ENCODE measurements around the gene CTBP2. TPM values are rescaled to one million over a fixed set of nuclear protein-coding genes. Genes with fewer than 3 reads are reported as not detected.

Gene CTBP2
- total RNA-seq, 2 experiments from 2014 or later: 0.40 TPM; not detected in 1

GRCh38 chr10:124998624-124999291 is 161.6 kb downstream of the CTBP2 start:
- Mint-ChIP-seq H3K36me3 (ENCODE audit: low read depth) (no peaks in the 10 kb centered on the region), H3K27me3 (no peaks in the 10 kb centered on the region), H3K27ac (no peak overlapping the region), H3K4me3 (no peak overlapping the region), H3K4me1 (no peaks in the 10 kb centered on the region), H3K9me3 (no peaks in the 10 kb centered on the region)
- DNase-seq: no peak
- CTCF ChIA-PET: no interaction called here
- POLR2A ChIA-PET: no interaction called here

GRCh38 chr10:124997771-124998623 is 162.4 kb downstream of the CTBP2 start:
- no peaks in the 10 kb centered on the region for H3K27me3 Mint-ChIP-seq
- CTCF ChIA-PET: no interaction called here
- no peak overlapping the region for H3K27ac Mint-ChIP-seq
- no peaks in the 10 kb centered on the region for H3K9me3 Mint-ChIP-seq
- no peaks in the 10 kb centered on the region for H3K36me3 Mint-ChIP-seq (ENCODE audit: low read depth)
- no peak for DNase-seq
- no peak overlapping the region for H3K4me3 Mint-ChIP-seq
- H3K4me1 Mint-ChIP-seq: no peaks in the 10 kb centered on the region
- POLR2A ChIA-PET: no interaction called here

- no peak overlapping the region for H3K27ac Mint-ChIP-seq
- no peaks in the 10 kb centered on the region for H3K27me3 Mint-ChIP-seq
- DNase-seq: no peak
- H3K4me3 Mint-ChIP-seq: no peak overlapping the region
- no peaks in the 10 kb centered on the region for H3K36me3 Mint-ChIP-seq (ENCODE audit: low read depth)
- no peaks in the 10 kb centered on the region for H3K9me3 Mint-ChIP-seq
- no peaks in the 10 kb centered on the region for H3K4me1 Mint-ChIP-seq
- ChIA-PET POLR2A (no interaction called here), CTCF (no interaction called here)
These were observed 163.1 kb downstream of the CTBP2 start for GRCh38 chr10:124997306-124997705.

- H3K4me1 Mint-ChIP-seq: no peaks in the 10 kb centered on the region
- H3K9me3 Mint-ChIP-seq: no peaks in the 10 kb centered on the region
- CTCF ChIA-PET: no interaction called here
- no peaks in the 10 kb centered on the region for H3K36me3 Mint-ChIP-seq (ENCODE audit: low read depth)
- no peak overlapping the region for H3K27ac Mint-ChIP-seq
- H3K4me3 Mint-ChIP-seq: no peak overlapping the region
- POLR2A ChIA-PET: no interaction called here
- DNase-seq: no peak
- H3K27me3 Mint-ChIP-seq: no peaks in the 10 kb centered on the region
These were observed 163.5 kb downstream of the CTBP2 start for GRCh38 chr10:124996854-124997215.

GRCh38 chr10:124996127-124996853 is 164.1 kb downstream of the CTBP2 start:
- Mint-ChIP-seq H3K27me3 (no peaks in the 10 kb centered on the region), H3K36me3 (ENCODE audit: low read depth) (no peaks in the 10 kb centered on the region), H3K27ac (no peak overlapping the region), H3K4me1 (no peaks in the 10 kb centered on the region), H3K9me3 (no peaks in the 10 kb centered on the region), H3K4me3 (no peak overlapping the region)
- no peak for DNase-seq
- ChIA-PET POLR2A (no interaction called here), CTCF (no interaction called here)

GRCh38 chr10:124995605-124996004 is 164.8 kb downstream of the CTBP2 start:
- H3K27me3 Mint-ChIP-seq: no peaks in the 10 kb centered on the region
- ChIA-PET POLR2A (no interaction called here), CTCF (no interaction called here)
- no peak overlapping the region for H3K4me3 Mint-ChIP-seq
- no peak for DNase-seq
- H3K9me3 Mint-ChIP-seq: no peaks in the 10 kb centered on the region
- H3K4me1 Mint-ChIP-seq: no peaks in the 10 kb centered on the region
- H3K27ac Mint-ChIP-seq: no peak overlapping the region
- peaks cover 2% of the 10 kb centered on the region for H3K36me3 Mint-ChIP-seq (ENCODE audit: low read depth)

GRCh38 chr10:124994573-124995473 is 165.5 kb downstream of the CTBP2 start:
- Mint-ChIP-seq H3K4me1 (no peaks in the 10 kb centered on the region), H3K4me3 (no peak overlapping the region), H3K27me3 (no peaks in the 10 kb centered on the region), H3K9me3 (no peaks in the 10 kb centered on the region), H3K27ac (no peak overlapping the region), H3K36me3 (ENCODE audit: low read depth) (peaks cover 2% of the 10 kb centered on the region)
- ChIA-PET POLR2A (no interaction called here), CTCF (no interaction called here)
- DNase-seq: no peak

- DNase-seq: no peak
- Mint-ChIP-seq H3K27me3 (no peaks in the 10 kb centered on the region), H3K4me3 (no peak overlapping the region), H3K9me3 (no peaks in the 10 kb centered on the region), H3K36me3 (ENCODE audit: low read depth) (peaks cover 5% of the 10 kb centered on the region), H3K4me1 (no peaks in the 10 kb centered on the region), H3K27ac (no peak overlapping the region)
- ChIA-PET POLR2A (no interaction called here), CTCF (interaction anchor here (0.5 to 1.3 kb wide), 2 partner anchors 18 to 82 kb away, joined by 3 to 4 read pairs; no protein-coding TSS in a partner anchor)
These were observed 166.5 kb downstream of the CTBP2 start for GRCh38 chr10:124993736-124994451.

- POLR2A ChIA-PET: no interaction called here
- H3K4me1 Mint-ChIP-seq: no peaks in the 10 kb centered on the region
- CTCF ChIA-PET: interaction anchor here (0.6 to 1.9 kb wide), 4 partner anchors 17 to 1148 kb away, joined by 3 to 4 read pairs (median 4); no protein-coding TSS in a partner anchor
These were observed 167.0 kb downstream of the CTBP2 start for GRCh38 chr10:124993345-124993708.

GRCh38 chr10:124992462-124993344 is 167.7 kb downstream of the CTBP2 start:
- Mint-ChIP-seq H3K36me3 (ENCODE audit: low read depth) (peaks cover 5% of the 10 kb centered on the region), H3K27ac (no peak overlapping the region), H3K9me3 (no peaks in the 10 kb centered on the region), H3K4me3 (no peak overlapping the region), H3K4me1 (no peaks in the 10 kb centered on the region), H3K27me3 (no peaks in the 10 kb centered on the region)
- ChIA-PET CTCF (interaction anchor here (0.6 to 1.9 kb wide), 6 partner anchors 9 to 1148 kb away, joined by 3 to 4 read pairs (median 4); no protein-coding TSS in a partner anchor), POLR2A (interaction anchor here (0.6 kb wide), 2 partner anchors 304 to 589 kb away, joined by 3 to 4 read pairs; no protein-coding TSS in a partner anchor)
- peak; percentile 36 for DNase-seq

More at GRCh38 chr10:124993345-124993708, 167.0 kb downstream of the CTBP2 start:
- no peak overlapping the region for H3K27ac Mint-ChIP-seq
- H3K4me3 Mint-ChIP-seq: no peak overlapping the region
- H3K36me3 Mint-ChIP-seq (ENCODE audit: low read depth): peaks cover 5% of the 10 kb centered on the region
- no peaks in the 10 kb centered on the region for H3K9me3 Mint-ChIP-seq
- no peaks in the 10 kb centered on the region for H3K27me3 Mint-ChIP-seq
- no peak for DNase-seq

GRCh38 chr10:124991835-124992234 is 168.5 kb downstream of the CTBP2 start:
- Mint-ChIP-seq H3K27ac (no peak overlapping the region), H3K9me3 (no peaks in the 10 kb centered on the region), H3K4me1 (no peaks in the 10 kb centered on the region), H3K4me3 (no peak overlapping the region), H3K36me3 (ENCODE audit: low read depth) (peaks cover 8% of the 10 kb centered on the region), H3K27me3 (no peaks in the 10 kb centered on the region)
- no peak for DNase-seq
- ChIA-PET POLR2A (no interaction called here), CTCF (interaction anchor here (1.0 to 1.9 kb wide), 2 partner anchors 8 to 62 kb away, joined by 3 to 4 read pairs; no protein-coding TSS in a partner anchor)

Measured in activated CD4-positive, alpha-beta T cell treated with anti-CD3 and anti-CD28 coated beads, Interleukin-2, amount 10 ng/mL, durations not matched to agents 7 days and 5 days (primary cell).